Measurements from ENCODE around the gene TDRD9.

The TDRD9 gene

DNA sequence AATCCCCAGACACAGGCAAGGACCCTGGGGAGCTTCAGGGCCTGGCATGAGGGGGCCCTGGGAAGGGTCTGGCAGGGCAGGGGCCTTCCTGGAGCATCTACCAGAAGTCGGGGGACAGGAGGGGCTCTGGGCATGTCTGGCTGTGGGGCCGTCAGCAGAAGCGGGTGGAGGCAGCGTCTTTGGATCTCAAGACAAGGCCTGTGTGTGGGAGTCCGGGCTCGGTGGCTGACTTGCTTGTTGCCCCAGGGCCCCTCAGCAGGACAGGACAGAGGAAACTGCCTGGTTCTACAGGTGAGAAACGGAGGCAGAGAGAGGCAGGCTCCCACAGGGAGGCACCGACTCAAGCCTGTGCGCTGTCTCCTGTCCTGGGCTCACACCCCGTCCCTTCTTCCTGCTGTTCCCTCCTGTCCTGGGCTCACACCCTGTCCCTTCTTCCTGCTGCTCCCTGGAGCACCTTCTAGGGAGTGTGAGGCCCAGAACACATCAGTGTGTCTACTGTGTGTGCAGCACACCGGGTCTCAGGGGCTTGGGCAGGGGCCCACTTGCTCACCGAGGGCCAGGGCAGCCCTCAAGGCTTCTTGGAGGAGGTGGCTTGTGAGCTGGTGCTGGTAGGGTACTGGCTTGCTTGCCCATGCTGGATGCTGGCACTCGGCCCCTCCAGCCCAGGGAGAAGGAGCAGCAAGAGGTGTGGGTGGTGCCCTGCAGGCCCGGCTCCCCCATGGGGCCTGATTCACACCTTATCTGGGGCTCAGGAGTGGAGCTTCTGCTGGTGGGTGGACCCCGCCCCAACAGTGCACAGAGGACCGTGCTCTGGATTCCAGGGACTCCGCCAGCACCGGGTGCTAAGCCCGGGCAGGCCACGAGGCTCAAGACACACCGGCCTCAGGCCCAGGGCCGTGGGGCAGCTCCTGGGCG, 172.2 kb downstream of the TDRD9 start:
- FAIRE-seq: no peak
- DNase-seq (ENCODE audit: insufficient read length, low spot score): no peak

DNA sequence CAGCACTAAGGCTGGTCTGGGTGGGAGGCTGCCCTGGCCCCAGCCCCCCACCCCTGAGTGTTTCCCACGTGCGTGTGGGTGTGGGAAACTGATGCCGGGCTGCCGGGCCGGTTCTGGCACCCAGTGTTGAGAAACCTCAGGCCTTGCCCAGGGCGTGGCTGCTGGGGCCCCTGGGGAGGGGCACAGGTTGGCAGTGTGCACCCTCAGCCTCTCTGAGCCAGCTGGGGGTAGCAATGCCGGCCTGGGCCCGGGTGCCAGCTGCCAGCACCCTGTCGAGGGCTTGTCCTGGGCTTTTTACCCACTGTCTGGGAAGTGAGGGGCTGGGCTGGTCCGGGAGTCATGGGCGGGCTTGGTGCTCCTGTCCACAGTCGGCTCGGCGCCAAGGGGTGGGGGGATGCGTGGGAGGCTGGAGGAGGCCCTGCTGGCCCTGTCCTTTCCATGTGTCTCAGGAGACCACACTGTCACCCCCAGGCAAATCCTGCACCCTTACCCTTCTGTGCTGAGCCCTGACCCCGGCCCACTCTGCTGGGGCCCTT, 172.9 kb downstream of the TDRD9 start:
- DNase-seq (ENCODE audit: insufficient read length, low spot score): no peak
- FAIRE-seq: no peak

DNA sequence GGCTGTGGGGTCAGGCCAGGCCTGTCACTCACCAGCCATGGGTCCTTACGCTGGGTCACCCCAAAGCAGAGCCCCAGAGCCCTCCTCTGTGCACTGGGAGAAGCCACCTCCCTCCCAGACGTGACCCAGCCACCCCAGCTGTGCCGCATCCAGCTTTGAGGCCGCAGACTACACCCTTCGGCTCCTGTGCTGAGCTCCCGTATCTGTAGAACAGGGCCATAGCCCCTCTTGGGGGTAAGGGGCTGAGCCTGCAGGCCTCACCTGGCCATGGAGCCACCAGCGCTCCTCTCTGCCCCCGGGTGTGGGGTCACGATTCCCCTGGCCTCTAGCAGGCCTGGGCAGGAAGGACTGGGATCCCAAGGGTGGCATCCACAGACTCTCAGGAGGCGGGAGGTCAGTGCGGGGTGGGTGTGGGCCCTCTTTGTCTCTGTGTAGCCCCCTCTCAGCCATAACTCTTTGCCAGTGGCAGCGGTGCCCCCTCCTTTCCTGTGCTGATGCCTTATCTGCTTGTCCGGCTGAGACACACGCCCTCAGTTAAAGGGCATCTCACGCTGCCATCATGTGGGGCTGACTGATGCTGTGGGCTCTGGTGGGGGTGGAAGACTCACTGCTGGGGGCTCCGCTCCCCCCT, 173.5 kb downstream of the TDRD9 start:
- FAIRE-seq: no peak
- DNase-seq (ENCODE audit: insufficient read length, low spot score): no peak

Data from GM19239 (cell line).